RKO (cell line): ENCODE measurements around the gene OBSL1.

Experiments
- DNase-seq: peaks from one replicate; pipeline ENCODE4 v3.0.0-alpha.2; 2016; ENCODE audit warnings: low spot score

The OBSL1 gene

DNA sequence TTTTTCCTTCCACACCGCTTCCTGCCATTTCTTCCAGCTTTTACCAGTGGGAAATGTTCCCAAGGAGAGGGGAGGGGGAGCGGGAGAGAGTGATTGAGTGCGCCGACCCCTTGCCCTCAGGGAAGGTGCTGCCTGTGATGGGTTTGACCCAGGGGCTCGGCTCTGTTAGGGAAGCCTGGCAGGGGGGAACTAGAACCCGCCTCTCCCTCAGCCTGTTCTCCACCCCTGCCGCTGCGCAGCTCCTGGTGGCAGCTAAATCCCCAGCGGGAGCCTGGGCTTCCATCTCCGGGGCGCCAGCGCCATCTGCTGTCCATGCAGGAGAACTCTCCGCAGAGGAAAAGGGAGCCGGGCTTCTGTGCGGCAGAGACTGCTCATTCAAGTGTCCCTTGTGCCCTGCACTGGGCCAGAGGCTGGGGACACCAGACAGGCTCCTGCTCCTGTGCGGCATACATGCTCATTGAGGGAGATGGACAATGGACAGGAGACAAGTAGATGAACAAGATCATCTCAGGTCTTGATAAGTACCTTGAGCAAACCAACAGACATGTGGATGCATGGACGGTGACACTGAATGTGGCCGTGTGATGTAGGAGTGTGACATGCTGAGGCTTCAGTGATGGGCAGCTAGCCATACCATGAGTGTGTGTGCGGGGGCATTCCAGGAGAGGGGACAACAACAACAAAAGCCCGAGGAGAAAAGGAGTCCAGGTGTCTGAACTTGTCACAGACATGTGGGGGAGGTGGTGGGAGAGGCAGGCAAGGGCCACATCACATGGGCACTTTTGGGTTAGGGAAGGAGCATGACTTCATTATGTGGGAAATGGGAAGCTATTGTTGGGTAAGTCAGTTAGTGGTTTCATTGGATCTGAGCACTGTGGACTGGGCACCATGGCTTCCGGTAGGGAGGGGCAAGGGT lies 41.0 kb downstream of the OBSL1 start:
- DNase-seq, result peak; percentile 84

DNA sequence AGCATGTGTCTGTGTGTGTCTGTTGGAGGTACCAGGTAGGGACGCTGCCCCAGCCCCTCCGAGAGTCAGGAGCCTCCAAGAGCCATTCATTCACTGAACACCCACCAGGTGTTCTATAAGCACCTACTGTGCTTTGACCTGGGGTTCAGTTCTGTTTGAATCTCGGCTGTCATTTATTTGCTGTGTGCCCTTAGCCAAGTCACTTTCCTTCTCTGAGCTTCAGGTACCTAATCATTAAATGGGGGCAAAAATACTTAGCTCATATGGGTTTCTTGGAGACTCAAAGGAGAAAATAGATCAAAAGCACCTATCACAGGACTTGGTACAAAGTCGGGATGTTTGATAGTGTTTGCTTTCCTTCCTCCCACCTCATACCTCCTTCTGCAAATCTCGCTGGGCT lies 43.9 kb downstream of the OBSL1 start:
- DNase-seq, result no peak

DNA sequence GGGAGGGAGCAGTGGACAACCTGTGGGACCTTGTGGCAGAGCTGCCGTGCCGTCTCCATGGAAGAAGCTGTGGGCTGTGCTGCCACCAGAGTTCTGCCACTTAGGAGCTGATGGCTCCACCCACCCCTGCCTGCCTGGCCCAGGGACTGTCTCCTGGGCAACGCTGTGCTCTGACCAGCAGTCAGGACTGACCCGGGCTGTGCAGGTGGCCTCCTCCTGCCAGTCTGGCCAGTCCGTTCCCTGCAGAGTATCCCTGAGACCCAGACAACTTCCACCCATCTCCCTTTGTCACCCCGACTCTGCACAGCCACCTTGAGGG lies 44.3 kb downstream of the OBSL1 start:
- no peak for DNase-seq

DNA sequence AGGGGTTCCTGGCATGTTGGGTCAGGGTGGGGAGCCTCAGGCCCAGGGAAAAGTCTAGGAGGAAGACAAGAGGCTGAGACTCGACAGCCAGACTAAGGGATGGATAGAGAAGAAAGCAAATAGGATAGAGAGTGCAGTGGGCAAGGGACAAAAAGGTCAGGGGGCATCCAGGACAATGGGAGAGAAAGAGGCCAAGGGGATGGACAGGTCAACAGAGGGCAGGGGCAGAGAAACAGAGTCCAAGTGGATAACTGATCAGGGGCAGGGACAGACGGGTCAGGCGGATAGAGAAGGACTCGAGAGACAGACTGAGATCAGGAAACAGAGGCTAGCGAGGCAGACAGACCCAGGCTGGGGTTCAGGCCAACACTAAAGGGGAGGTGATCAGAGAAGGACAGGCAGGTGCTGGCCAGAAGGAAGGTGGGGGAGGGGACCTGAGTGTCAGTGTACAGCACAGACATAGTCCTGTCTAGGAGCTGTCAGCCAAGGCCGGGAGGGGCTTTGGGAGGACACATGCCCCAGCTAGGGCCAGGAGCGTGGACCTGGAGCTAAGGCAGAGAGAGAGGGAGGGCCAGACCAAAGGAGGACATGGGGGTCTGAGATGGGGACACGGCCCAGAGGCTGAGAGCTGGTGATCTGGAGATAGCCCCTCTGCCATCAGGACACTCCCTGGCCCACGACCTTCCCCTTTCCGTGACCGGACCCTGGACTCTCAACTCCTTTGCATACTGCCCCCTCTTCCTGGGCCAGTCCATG lies 44.8 kb downstream of the OBSL1 start:
- DNase-seq, result no peak

DNA sequence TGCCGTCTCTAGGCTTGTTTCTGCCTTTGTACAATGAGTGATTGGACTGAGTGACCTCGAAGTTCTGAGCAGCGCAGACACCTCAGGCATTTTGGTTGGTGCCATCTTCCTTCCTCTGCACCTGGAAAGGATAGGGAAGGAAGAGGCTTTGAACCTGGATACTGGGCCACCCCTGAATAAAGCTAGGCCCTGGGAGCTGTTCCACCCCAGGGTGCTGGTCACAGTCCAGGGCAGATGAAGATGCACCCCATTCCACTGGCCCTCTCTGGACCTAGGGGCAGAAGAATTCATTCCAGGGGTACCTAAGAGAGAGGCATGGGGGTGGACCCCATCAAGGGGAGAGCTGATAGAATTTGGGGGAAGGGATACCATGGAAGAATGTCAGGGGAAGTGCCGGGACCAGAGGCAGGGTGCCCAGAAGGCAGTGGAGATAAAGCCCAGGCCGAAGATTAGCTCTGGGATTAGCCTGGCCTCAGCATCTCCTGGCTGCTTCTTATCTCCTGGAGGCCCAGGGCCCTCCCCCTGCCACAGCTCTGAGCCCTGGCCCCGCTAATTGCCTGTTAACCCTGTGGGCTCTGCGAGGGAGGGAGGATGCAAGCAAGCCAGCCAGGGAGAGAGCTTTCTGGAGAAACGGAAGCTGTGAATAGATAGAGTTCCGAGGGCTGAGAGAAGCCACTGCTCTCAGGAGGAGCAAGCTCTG lies 45.7 kb downstream of the OBSL1 start:
- DNase-seq, result no peak

DNA sequence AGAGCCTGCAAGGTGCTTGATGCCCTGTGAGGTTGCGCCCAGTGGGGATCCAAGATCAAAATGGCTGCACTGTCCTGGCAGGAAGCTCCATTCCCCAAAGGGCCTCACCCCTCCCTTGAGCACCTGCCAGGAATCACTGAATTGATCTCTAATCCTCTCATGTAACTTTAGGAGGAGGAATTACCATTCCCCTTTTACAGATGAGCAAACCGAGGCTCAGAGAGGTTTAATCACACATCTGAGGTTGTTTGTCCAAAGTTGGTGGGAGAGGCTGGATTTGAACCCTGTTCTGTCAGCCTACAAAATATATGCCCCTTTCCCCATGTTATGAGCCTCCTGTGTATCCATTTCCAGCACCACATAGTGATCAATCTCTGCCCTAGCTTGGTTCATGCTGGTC lies 46.5 kb downstream of the OBSL1 start:
- DNase-seq, result no peak

DNA sequence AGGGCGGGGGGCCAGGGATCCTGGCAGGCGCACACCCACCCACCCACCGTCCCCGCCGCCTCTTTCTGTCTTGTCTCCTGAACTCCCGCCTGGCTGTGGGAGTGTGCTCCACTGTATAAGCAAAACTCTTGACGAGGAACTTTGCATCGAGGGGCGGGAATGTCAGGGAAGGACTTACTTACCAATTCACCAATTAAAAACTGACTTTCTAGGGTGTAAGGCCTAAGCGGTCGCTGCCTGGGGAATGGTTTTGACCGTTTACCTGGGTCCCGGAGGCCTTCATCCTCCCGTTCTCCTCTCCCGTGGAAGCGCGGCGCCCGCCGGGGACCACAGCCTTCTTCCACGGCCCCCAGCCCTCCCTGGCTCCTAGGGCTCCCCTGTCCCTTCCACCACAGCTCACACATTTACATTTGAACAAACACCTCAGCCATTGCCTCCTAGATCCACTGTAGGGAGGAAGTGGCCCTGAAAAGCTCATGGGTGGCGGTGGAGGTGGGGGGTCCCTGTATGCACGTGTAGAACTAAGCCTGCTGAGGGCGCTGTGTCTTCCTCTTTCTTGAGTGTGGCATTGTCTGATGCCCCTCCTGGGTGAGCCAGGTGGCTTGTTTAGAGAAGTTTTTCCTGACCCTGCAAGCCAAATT lies 48.2 kb downstream of the OBSL1 start:
- no peak for DNase-seq

DNA sequence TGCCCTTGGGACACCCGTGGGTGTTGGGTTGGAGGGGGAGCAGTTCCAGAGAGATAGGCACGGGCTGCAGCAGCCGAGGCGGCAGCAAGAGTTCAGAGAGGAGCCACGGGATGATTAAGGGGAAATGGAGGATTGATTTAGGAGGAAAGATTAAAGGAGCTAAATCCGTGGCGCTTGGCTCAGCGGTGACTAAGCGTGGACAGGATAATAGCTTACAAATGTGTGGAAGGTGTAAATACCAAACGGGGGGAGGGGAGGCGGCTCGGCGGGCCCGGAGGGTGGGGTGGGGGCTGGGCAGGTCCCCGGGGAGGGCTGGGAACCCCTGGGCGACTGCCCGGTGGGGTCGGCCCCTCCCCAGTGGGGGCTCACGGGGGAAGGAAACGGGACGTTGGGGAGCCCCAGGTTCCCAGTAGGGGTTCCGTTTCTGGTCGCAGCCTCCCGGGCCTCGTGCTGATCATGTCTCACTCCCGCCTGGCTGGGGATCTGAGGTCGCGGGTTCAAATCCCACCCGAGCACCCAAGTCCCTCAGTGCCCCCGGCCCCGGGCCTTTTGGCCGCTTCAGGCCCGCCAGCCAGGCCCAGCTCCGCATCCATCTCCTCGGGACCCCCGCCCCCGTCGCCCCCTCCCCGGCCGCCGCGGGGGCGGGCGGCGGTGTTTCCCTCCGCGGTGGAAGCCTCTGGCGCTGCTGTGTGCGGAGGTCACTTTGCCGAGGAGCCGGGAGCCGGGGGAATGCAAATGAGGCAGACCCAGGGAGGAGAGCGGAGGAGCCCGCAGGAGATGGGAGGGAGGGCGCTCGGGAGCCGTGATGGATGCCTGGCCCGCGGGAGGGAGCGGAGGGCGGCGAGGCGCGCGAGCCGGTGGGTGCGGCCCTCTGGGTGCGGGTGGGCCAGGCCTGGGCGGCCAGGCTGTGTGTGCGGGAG lies 49.0 kb downstream of the OBSL1 start:
- peak; percentile 46 for DNase-seq

DNA sequence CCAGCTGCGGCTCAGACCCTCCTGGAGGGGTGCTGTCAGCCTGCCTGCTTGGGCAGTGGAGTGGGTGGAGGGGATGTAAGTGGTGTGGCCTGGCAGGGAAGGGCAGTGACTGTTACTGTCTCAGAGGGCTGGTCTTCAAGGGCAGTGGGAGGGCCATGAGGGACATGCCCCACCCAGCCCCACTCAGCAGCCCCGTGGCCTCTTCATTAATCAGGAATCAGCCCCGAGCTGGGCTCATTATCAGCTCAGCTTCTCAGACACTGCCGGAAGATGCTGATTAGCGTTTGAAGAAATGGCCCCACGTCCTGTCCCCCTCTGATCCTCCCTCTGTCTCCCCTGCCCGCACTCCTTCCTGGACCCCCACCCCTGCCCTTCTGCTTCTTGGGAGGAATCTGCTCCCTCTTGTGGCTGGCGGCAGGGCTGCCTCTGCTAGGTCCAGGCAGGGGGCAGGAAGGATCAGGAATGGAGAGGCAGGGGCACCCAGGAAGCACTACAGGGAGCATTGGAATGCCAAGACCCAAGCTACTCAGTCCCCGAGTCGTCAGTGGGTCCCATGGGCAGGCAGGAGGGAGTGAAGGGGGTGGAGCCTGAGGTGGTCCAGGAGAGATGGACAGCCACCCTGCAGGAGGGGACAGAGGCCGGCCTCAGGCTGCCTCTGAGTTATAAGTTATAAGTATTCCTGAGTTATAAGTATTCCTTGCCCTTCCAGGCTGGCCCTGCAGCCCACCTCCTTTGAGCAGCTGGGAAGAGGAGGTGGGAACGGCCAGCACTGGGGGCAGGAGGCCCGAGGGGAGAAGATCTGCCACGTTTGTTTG lies 50.1 kb downstream of the OBSL1 start:
- no peak for DNase-seq

DNA sequence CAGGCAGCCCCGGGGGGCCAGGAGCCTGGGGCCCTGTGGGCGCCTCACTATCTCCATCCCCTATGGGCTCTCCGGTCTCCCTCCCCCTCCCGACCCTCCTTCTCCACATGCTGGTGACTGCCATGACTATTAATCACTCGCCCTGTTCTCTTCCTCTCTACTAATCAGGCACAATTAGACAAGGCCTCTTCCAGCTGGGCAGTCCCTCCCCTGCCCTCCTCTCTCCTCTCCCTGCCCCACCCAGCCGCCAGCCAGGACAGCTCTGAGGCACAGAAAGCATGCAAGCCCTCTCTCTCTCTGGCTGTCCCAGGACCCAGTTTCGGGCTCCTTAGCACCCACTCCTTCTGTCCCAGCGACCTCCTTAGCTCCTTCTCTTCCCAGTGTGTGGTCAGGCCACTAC lies 51.3 kb downstream of the OBSL1 start:
- DNase-seq, result no peak

DNA sequence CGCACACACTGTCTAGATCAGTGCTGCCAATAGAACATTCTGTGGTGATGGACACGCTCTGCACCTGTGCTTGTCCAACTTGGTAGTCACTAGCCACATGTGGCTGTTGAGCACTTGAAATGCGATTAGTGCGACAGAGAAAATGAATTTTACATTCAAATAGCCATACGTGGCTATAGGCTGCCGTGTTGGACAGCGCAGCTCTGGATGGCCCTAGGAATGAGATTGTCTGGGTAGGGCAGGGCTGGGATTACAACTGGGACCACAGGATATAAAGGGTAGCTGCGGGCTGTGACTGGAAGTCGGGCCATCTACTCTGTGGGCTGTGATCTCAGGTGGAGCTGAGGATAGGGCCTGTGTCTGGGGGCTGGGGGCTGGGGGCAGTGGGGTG lies 51.8 kb downstream of the OBSL1 start:
- no peak for DNase-seq

DNA sequence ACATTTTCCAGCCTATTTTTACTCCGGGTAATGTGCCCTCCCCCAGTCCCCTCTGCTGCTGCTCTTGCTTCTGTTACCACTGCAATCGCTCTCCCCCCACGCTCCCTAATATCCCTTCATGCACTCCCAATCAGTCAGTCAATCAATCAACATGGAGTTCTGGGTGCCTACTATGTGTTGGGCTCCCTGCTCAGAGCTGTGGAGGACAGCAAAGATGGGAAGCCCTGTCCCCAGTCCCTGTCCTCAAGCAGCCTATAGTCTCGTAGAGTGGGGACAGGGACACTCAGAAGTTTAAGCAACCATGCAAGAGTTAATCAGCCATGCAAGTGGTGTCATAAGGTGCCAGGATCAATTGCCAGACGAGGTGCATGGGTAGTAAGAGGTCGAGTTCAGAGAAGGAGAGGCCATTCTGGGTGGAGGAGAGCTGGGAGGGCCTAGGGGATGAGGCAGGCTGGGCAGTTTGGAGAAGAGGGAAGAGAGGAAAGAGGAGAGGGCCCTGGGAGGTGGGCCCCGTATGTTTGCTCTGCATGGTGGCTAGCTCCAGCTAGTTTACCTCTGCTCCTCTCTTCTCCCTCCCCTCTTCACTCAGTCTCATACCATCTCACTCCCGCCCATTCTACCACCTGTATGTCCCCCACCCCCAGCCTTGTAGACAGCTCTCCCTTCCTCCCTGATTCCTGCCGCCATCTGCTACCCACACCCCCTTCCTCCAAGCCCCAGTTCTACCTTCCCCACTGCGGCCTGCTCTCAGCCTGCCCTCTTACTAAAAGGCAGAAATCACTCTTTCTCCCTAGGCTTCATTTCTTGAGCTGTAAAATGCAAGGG lies 53.2 kb downstream of the OBSL1 start:
- DNase-seq, result no peak

DNA sequence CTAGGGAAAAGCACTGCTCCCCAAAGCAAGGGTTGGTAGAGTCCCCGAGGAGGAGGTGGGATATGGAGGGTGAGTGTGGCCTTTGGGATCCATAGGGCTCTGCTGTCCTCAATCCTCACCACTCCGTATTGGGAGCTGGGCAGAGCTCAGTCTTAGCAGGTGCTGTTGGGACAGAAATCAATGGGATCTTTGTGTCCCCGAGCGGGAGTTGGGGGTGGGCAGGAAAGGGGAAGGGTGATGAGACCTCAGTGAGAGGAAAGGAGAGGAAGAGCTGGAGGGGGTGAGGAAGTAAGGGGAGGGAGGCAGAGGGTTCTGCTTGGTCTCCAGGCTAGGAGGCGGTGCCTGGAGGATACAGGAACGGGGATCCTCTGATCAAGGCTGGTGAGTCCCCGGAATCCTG lies 54.5 kb downstream of the OBSL1 start:
- no peak for DNase-seq

DNA sequence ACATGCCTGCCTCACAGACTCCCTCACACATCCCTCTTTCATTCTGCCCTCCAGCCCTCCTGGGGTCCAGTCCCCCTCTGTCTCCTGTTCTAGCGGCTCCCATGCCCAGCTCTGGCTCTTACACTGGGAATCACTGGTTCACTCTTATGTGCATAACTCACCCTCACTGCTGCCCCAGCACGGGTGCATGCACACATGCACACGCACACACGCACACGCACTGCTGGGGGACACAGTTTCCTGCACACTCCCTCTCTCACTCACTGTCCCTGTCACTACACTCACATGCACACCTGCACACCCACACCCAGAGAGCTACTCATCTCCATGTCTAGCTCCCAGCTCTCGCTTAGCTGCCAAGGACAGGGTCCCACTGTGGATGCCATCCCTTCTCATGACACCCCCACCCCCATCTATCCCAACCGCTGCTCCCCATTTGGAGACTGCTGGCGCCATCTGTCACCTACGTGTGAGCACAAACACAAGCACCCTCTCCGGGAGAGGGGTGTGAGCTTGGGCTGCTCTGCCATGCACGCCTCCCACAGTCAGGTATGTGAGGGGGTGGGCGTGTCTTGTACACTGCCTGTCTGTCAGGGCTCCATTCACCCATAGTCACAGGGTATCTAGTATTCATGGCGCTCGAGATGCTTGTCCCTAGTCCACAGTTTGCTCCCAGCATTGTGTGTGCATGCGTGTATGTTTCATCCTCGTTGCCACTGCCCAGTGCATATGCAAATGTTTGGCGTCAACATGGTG lies 55.3 kb downstream of the OBSL1 start:
- no peak for DNase-seq

DNA sequence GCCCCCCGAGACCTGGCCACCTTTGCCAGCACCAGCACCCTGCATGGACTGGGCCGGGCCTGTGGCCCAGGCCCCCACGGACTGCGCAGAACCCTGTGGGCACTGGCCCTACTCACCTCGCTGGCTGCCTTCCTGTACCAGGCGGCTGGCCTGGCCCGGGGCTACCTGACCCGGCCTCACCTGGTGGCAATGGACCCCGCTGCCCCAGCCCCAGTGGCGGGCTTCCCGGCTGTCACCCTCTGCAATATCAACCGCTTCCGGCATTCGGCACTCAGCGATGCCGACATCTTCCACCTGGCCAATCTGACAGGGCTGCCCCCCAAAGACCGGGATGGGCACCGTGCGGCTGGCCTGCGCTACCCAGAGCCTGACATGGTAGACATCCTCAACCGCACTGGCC lies 56.5 kb downstream of the OBSL1 start:
- DNase-seq, result no peak

DNA sequence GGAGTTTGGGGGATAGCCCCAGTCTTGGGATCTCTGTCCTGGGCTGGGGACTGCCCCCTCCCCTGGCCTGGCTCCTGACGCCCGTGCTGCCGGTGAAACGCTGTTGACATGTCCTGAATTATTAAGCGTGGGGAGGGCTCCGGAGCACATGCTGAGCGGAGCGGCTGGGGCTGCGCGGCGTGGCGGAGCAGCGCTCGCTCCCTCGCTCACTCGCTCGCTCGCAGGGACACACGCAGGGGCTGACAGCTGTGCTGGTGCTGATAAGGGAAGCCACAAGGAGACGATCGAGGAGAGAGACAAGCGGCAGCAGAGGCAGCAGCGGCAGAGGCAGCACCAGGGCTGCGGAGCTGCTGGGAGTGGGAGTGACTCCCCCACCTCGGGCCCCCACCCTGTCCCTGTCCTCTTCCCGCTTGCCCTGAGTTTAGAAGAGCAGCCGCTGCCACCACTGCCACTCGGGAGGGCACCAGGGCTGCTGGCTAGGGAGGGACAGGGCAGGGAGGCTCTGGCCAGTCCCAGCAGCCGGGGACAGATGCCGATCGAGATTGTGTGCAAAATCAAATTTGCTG lies 57.1 kb downstream of the OBSL1 start, which contains the start of gene ASIC4:
TSS of gene ASIC4 (plus strand) at position 287 of the 566 bp plus-strand sequence. CDS start at position 530, 243 bp downstream.
- DNase-seq, result no peak

DNA sequence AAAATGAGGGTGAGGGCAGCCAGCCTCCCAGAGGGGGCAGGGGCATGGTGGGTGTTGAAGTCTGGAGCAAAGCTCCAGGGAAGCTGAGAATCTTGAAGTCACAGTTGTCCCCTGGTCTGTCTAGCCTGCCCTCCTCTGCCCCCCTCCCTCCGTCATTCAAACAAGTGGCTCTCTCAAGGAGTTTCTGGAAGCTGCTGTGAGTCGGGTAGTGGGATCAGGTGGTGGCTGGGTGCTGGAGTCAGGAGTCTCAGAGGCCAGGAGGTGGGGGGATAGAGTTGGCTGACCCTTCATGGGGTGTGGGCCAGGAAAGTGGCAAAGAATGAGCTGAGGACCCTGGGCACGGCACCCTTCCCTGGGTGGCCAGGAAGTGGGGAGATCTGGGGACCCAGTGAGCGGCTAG lies 57.6 kb downstream of the OBSL1 start:
- no peak for DNase-seq

DNA sequence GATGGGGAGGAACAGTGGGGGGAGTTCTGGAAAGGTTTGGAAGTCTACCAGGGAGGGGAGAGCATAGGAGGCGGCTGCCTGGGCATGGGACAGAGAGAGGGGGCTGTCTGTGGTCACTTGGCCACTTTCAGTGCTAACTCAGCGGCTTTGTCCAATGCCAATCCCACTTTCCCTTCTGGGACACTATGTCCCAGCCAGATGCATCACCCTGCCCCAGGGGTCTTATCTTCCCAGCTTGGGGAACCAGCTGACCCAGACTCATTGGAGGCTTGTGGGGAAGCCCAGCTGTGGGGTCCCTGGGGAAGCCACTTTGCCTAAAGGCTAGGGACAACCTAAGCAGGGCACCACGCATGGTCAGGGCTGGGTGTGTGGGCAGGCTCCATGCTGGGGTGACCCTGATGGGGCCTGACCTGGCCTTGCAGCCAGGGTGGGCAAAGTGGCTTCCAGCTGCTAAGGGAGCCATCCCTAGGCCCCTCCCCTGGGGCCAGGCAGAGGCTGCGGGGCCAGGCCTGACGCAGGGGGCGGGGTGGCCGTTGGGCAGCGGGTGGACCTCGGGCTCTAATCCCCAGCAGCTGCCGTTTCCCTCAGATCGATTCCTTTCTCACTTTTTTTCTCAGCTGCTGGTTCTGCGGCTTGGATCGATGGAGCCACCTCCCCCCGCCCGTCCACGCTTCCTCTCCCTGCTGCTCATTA lies 58.7 kb downstream of the OBSL1 start:
- DNase-seq, result no peak
